HCT116 (cell line): Measurements from ENCODE around the gene TMEM120A. TPM values are rescaled to one million over a fixed set of nuclear protein-coding genes. Genes with fewer than 3 reads are reported as not detected.

Experiments used
- ATAC-seq: fragments of 200-7000 bp; cut with Tn5 transposase; 2 replicates; pipeline ENCODE4 v1.9.1; 2020; ENCODE audit warnings: mild to moderate bottlenecking, moderate library complexity
- BruUV-seq: library from RNA; stranded (reverse); fragments of 400-500 nt; replicated peaks from 2 replicates; lab custom pipeline; 2021; lab: Mats Ljungman, UMichigan
- CTCF ChIA-PET: fragments of 300-600 bp; sonication (Branson Sonifier 250); formaldehyde crosslinking; loops from one replicate; lab custom pipeline; 2021; ENCODE audit warnings: antibody characterized with exemption; lab: Charles Lee
- POLR2A ChIA-PET: fragments of 300-600, 350-600 bp; sonication (Branson Sonifier 250); formaldehyde crosslinking; loops from one replicate; lab custom pipeline; 2021; ENCODE audit warnings: antibody characterized with exemption; lab: Charles Lee
- RAD21 ChIA-PET, 2 experiments: fragments of 300-600 bp; sonication (Branson Sonifier 250); formaldehyde crosslinking; loops; one replicate each; lab custom pipeline; 2023; ENCODE audit warnings: low total read pairs in 2 of 2; ENCODE audit not compliant: uncharacterized antibody in 2 of 2, unreplicated experiment in 2 of 2, low non-redundant PET in 1 of 2; lab: Charles Lee
- DNase-seq: peaks from one replicate; pipeline ENCODE4 v3.0.0-alpha.2; 2010; ENCODE audit warnings: low read depth, low spot score
- H2AFZ ChIP-seq: fragments of 200-600 bp; shearing (Covaris generic), sonication (generic); 2 replicates; pipeline ENCODE4 v1.6.1; 2017; ENCODE audit warnings: low read depth, mixed run types, mixed read lengths, antibody characterized with exemption, low read length; ENCODE audit not compliant: poor library complexity, severe bottlenecking
- H3K27ac ChIP-seq: 2 replicates; pipeline ENCODE4 v1.5.1; 2012; ENCODE audit warnings: low read depth, low read length
- H3K27me3 ChIP-seq: fragments of 200-600 bp; sonication (generic); 2 replicates; pipeline ENCODE4 v1.6.1; 2016; ENCODE audit warnings: mixed run types, low read length, mixed read lengths; ENCODE audit not compliant: insufficient read depth
- H3K36me3 ChIP-seq, 2 experiments: fragments of 200-500 bp in 1 of 2; fragments of 200-600 bp in 1 of 2; sonication (Bioruptor generic) in 1 of 2; sonication (generic) in 1 of 2; 2 replicates each; pipeline versions ENCODE4 v1.5.1 to v1.6.1; 2014 to 2016; ENCODE audit warnings: low read length in 2 of 2, inconsistent platforms in 1 of 2, mixed read lengths in 1 of 2, mixed run types in 1 of 2; ENCODE audit not compliant: insufficient read depth in 2 of 2, control insufficient read depth in 1 of 2
- H3K4me1 ChIP-seq, 2 experiments: fragments of 200-600 bp in 1 of 2; sonication (generic) in 1 of 2; 2 replicates each; pipeline versions ENCODE4 v1.5.1 to v1.6.1; 2012 to 2017; ENCODE audit warnings: low read length in 2 of 2, inconsistent platforms in 1 of 2, mild to moderate bottlenecking in 1 of 2, mixed read lengths in 1 of 2, mixed run types in 1 of 2, moderate library complexity in 1 of 2; ENCODE audit not compliant: insufficient read depth in 2 of 2, control insufficient read depth in 1 of 2
- H3K4me2 ChIP-seq: fragments of 200-600 bp; sonication (generic); 2 replicates; pipeline ENCODE4 v1.6.1; 2017; ENCODE audit warnings: mixed run types, low read length, mixed read lengths
- H3K4me3 ChIP-seq, 2 experiments: fragments of 200-600 bp in 1 of 2; sonication (generic) in 1 of 2; replicated peaks in 1 of 2; 2 replicates each; pipeline ENCODE4 v1.5.1; 2011 to 2016; ENCODE audit warnings: low read length in 2 of 2, control low read depth in 1 of 2, low read depth in 1 of 2, mild to moderate bottlenecking in 1 of 2, mixed read lengths in 1 of 2, mixed run types in 1 of 2
- H3K79me2 ChIP-seq: fragments of 200-600 bp; sonication (generic); 2 replicates; pipeline ENCODE4 v1.6.1; 2017; ENCODE audit warnings: mild to moderate bottlenecking, mixed run types, low read length, moderate library complexity, mixed read lengths; ENCODE audit not compliant: insufficient read depth
- H3K9ac ChIP-seq: fragments of 200-600 bp; sonication (generic); 2 replicates; pipeline ENCODE4 v1.6.1; 2016; ENCODE audit warnings: low read length, mixed read lengths
- H3K9me2 ChIP-seq: fragments of 200-600 bp; sonication (generic), shearing (Covaris generic); 2 replicates; pipeline ENCODE4 v1.6.1; 2017; ENCODE audit warnings: mixed run types, mild to moderate bottlenecking, moderate library complexity; ENCODE audit not compliant: insufficient read depth
- H3K9me3 ChIP-seq, 2 experiments: fragments of 200-500 bp in 1 of 2; fragments of 200-600 bp in 1 of 2; sonication (Bioruptor generic) in 1 of 2; sonication (generic) in 1 of 2; 2 replicates each; pipeline ENCODE4 v1.6.1; 2014 to 2017; ENCODE audit warnings: low read length in 2 of 2, mixed read lengths in 2 of 2, inconsistent platforms in 1 of 2, low read depth in 1 of 2, mild to moderate bottlenecking in 1 of 2, mixed run types in 1 of 2, moderate library complexity in 1 of 2; ENCODE audit not compliant: control insufficient read depth in 1 of 2, insufficient read depth in 1 of 2
- H4K20me1 ChIP-seq: fragments of 200-600 bp; sonication (generic), shearing (Covaris generic); 2 replicates; pipeline ENCODE4 v1.6.1; 2017; ENCODE audit warnings: mixed run types, mild to moderate bottlenecking, moderate library complexity; ENCODE audit not compliant: insufficient read depth
- CBX3 ChIP-seq: IDR thresholded peaks from 2 replicates; pipeline ENCODE4 v1.6.1; 2012; ENCODE audit warnings: low read depth
- CEBPB ChIP-seq: IDR thresholded peaks from 2 replicates; pipeline ENCODE4 v1.6.1; 2012; ENCODE audit warnings: low read depth
- CTCF ChIP-seq, 3 experiments: fragments of 200-600 bp in 1 of 3; sonication (generic) in 1 of 3; IDR thresholded peaks in 2 of 3; conservative IDR thresholded peaks in 1 of 3; 2 replicates each; pipeline ENCODE4 v1.5.1; 2012 to 2017; ENCODE audit warnings: low read depth in 2 of 3, low read length in 2 of 3, antibody characterized with exemption in 1 of 3, borderline replicate concordance in 1 of 3, control low read depth in 1 of 3, mild to moderate bottlenecking in 1 of 3, mixed read lengths in 1 of 3, mixed run types in 1 of 3, moderate library complexity in 1 of 3; ENCODE audit not compliant: insufficient read depth in 1 of 3
- EGR1 ChIP-seq: IDR thresholded peaks from 2 replicates; pipeline ENCODE4 v1.6.1; 2012; ENCODE audit warnings: low read depth
- ELF1 ChIP-seq: IDR thresholded peaks from 2 replicates; pipeline ENCODE4 v1.6.1; 2012; ENCODE audit warnings: low read depth, borderline replicate concordance
- EZH2phosphoT487 ChIP-seq: fragments of 200-600 bp; IDR thresholded peaks from 2 replicates; pipeline ENCODE4 v1.6.1; 2018; ENCODE audit warnings: antibody characterized with exemption, borderline replicate concordance
- FOSL1 ChIP-seq: IDR thresholded peaks from 2 replicates; pipeline ENCODE4 v1.6.1; 2012; ENCODE audit warnings: low read depth
- JUND ChIP-seq: IDR thresholded peaks from 2 replicates; pipeline ENCODE4 v1.6.1; 2012
- MAX ChIP-seq: IDR thresholded peaks from 2 replicates; pipeline ENCODE4 v1.6.1; 2012
- POLR2A ChIP-seq: IDR thresholded peaks from 2 replicates; pipeline ENCODE4 v1.7.0; 2011; ENCODE audit warnings: borderline replicate concordance; ENCODE audit not compliant: insufficient read depth, insufficient read length; ENCODE audit errors: extremely low read depth
- POLR2AphosphoS5 ChIP-seq: IDR thresholded peaks from 2 replicates; pipeline ENCODE4 v1.6.1; 2011; ENCODE audit warnings: mild to moderate bottlenecking, low read depth, low read length, moderate library complexity
- RAD21 ChIP-seq: IDR thresholded peaks from 2 replicates; pipeline ENCODE4 v1.6.1; 2012; ENCODE audit warnings: low read depth, mild to moderate bottlenecking
- REST ChIP-seq: IDR thresholded peaks from 2 replicates; pipeline ENCODE4 v1.6.1; 2012; ENCODE audit warnings: low read depth
- SP1 ChIP-seq: IDR thresholded peaks from 2 replicates; pipeline ENCODE4 v1.6.1; 2012; ENCODE audit warnings: low read depth
- SRF ChIP-seq: IDR thresholded peaks from 2 replicates; pipeline ENCODE4 v1.6.1; 2012; ENCODE audit warnings: low read depth
- ZBTB33 ChIP-seq: IDR thresholded peaks from 2 replicates; pipeline ENCODE4 v1.6.1; 2011; ENCODE audit warnings: mild to moderate bottlenecking, low read length, moderate library complexity; ENCODE audit not compliant: insufficient replicate concordance; ENCODE audit errors: extremely low read depth
- ZFX ChIP-seq: fragments of 450-650 bp; IDR thresholded peaks from 2 replicates; pipeline ENCODE4 v1.6.1; 2017
- ZNF274 ChIP-seq: fragments of 200-500 bp; sonication (Bioruptor generic); IDR thresholded peaks from 2 replicates; pipeline ENCODE4 v1.6.1; 2014; ENCODE audit warnings: mild to moderate bottlenecking, low read depth, low read length, inconsistent platforms
- intact Hi-C: fragments of 100-400 bp; cut with micrococcal nuclease; formaldehyde crosslinking; loops from 2 replicates; pipeline ENCODE4 v1.10.0; 2022
- total RNA-seq: library from RNA; stranded (reverse); gene quantifications from one replicate; pipeline ENCODE4 v1.2.1, GENCODE V29; 2021; ENCODE audit not compliant: unreplicated experiment

The TMEM120A gene
- total RNA-seq, 1 experiment from 2014 or later, result 25.9 TPM

- ChIA-PET RAD21 (no interaction called here), POLR2A (no interaction called here), CTCF (no interaction called here)
- Histone ChIP-seq H3K4me1 (peaks cover 3% of the 10 kb centered on the region in 2 experiments), H4K20me1 (no peaks in the 10 kb centered on the region), H3K4me3 (no peak overlapping the region), H3K79me2 (no peaks in the 10 kb centered on the region), H3K9me2 (no peaks in the 10 kb centered on the region), H3K27ac (no peak overlapping the region), H3K9ac (no peak overlapping the region), H3K36me3 (no peaks in the 10 kb centered on the region; a peak in 1 of 4 replicates), H2AFZ (no peak overlapping the region), H3K4me2 (no peak overlapping the region), H3K9me3 (no peaks in the 10 kb centered on the region), H3K27me3 (no peaks in the 10 kb centered on the region)
- no peak for TF ChIP-seq FOSL1
- no peak for TF ChIP-seq CTCF (IDR thresholded peaks at IDR 0.05 in 2 of 3, conservative IDR thresholded peaks at IDR 0.05 in 1 of 3; ENCODE audit: borderline replicate concordance in 1 of 3, insufficient read depth in 1 of 3, low read depth in 2 of 3, low read length in 2 of 3)
- no peak for TF ChIP-seq RAD21
- TF ChIP-seq ZFX, result no peak
- TF ChIP-seq REST, result no peak
- no peak for TF ChIP-seq POLR2AphosphoS5
- no peak for TF ChIP-seq ELF1
- no peak for TF ChIP-seq ZBTB33
- no peak for TF ChIP-seq EZH2phosphoT487
- TF ChIP-seq CEBPB, result no peak
- no peak for TF ChIP-seq CBX3
- TF ChIP-seq EGR1, result no peak
- no peak for TF ChIP-seq SRF
- TF ChIP-seq SP1, result no peak
- no peak for TF ChIP-seq POLR2A
- no peak for TF ChIP-seq MAX
- no peak for TF ChIP-seq JUND
- no peak for TF ChIP-seq ZNF274
- intact Hi-C loops, result no loop called here
- DNase-seq (no peak), ATAC-seq (no peak)
- no TSS peak for BruUV-seq
Measured at GRCh38 chr7:76003351-76003750, 9.0 kb upstream of the TMEM120A start.
